ENCODE results near the gene HES5. TPM values are rescaled to one million over a fixed set of nuclear protein-coding genes. Genes with fewer than 3 reads are reported as not detected.

The HES5 gene
- total RNA-seq, 4 donors from 2014 or later: 8.1 to 32.5 (median 9.6) TPM

DNA sequence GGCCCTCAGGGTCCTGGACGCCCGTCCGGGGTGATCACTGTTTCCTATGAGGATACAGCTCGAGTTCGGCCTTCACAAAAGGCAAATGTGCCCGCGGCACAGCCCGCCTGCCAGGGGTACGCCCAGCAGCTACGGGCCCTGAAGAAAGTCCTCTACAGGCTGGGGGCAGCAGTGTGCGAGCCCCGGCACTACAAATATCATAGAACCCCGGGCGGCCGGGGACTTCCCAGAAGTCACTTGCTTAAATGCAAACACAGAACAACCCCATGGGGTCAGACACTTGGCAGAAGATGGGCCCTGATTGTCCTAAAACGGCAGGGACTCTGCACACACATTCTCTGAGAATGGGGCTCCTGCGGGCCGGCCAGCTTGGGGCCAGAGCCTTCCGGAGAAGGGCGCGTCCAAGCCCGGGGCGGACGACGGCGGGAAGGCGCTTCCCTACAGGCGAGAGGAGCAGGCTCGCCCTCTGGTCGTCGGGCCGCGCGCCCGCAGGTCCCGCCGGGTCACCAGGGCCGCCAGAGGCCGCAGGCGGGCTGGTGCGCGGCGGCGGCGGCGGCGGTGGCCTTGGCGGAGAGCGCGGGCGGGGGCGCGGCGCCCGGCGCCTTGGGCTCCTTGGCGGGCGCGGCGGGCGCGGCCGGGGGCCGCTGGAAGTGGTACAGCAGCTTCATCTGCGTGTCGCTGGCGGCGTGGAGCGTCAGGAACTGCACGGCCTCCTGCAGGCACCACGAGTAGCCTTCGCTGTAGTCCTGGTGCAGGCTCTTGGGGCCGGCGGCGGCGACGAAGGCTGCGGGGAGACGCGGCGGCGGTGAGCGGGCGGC is 888 bp downstream of the HES5 start:
- no peak for TF ChIP-seq POLR2A (IDR thresholded peaks at IDR 0.05)
- TF ChIP-seq, protein P1, sequence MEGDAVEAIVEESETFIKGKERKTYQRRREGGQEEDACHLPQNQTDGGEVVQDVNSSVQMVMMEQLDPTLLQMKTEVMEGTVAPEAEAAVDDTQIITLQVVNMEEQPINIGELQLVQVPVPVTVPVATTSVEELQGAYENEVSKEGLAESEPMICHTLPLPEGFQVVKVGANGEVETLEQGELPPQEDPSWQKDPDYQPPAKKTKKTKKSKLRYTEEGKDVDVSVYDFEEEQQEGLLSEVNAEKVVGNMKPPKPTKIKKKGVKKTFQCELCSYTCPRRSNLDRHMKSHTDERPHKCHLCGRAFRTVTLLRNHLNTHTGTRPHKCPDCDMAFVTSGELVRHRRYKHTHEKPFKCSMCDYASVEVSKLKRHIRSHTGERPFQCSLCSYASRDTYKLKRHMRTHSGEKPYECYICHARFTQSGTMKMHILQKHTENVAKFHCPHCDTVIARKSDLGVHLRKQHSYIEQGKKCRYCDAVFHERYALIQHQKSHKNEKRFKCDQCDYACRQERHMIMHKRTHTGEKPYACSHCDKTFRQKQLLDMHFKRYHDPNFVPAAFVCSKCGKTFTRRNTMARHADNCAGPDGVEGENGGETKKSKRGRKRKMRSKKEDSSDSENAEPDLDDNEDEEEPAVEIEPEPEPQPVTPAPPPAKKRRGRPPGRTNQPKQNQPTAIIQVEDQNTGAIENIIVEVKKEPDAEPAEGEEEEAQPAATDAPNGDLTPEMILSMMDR (IDR thresholded peaks at IDR 0.05): no peak
- intact Hi-C loops (cut with DNase I; ENCODE audit: low total_unique reads): no loop called here
- no peak overlapping the region for H3K4me3 ChIP-seq (ENCODE audit: low read depth, poor library complexity, severe bottlenecking)
- no peak for DNase-seq (ENCODE audit: low spot score in 2 of 2)
- 1 to 2% methylated on average over 25 to 27 of the region's 84 CpGs for WGBS, 2 donors

DNA sequence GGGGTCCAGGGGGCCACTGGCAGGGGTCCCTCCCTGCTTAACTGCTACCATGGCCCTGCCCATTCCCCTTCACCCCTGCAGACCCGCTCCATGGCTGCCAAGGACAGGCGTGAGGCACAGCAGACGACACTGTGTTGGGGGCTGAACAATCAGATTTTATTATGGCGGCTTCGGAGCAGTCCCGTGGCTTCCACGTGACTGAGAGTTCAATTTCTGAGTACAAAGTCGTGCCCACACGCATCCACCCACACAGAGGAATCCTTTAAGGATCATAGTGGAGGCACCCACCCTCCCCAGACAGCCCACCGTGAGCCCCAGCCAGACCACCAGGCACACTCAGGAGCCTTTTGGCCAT is 1.5 kb downstream of the HES5 start:
- TF ChIP-seq POLR2A (IDR thresholded peaks at IDR 0.05): no peak
- TF ChIP-seq, protein P1 (IDR thresholded peaks at IDR 0.05): no peak
- 27 to 41% methylated on average over 10 of the region's 10 CpGs for WGBS, 2 donors
- DNase-seq (ENCODE audit: low spot score in 2 of 2): no peak
- no peak overlapping the region for H3K4me3 ChIP-seq (ENCODE audit: low read depth, poor library complexity, severe bottlenecking)
- intact Hi-C loops (cut with DNase I; ENCODE audit: low total_unique reads): no loop called here

DNA sequence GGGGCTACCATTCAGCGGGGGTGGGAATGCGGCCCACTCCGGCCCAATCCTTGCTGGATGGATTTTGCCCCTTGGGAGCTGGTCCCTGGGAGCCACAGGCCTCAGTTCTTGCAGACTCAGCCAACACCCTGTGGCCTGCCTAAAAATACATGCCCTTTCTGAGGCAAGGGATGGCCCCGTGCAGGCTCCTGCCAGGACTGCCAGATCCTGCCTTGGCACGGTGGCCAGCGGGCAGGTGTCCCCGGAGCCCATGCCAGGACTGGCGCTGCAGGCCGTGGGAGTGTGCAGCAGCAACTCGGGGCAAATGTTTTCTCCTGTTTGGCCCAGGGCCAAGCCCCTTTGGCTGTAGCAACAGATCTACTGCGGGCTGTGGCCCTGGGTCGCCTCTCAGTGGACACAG is 2.0 kb downstream of the HES5 start:
- no peak for DNase-seq (ENCODE audit: low spot score in 2 of 2)
- 44 to 47% methylated on average over 3 to 12 of the region's 12 CpGs for WGBS, 2 donors
- TF ChIP-seq, protein P1 (IDR thresholded peaks at IDR 0.05): no peak
- intact Hi-C loops (cut with DNase I; ENCODE audit: low total_unique reads): no loop called here
- no peak overlapping the region for H3K4me3 ChIP-seq (ENCODE audit: low read depth, poor library complexity, severe bottlenecking)

DNA sequence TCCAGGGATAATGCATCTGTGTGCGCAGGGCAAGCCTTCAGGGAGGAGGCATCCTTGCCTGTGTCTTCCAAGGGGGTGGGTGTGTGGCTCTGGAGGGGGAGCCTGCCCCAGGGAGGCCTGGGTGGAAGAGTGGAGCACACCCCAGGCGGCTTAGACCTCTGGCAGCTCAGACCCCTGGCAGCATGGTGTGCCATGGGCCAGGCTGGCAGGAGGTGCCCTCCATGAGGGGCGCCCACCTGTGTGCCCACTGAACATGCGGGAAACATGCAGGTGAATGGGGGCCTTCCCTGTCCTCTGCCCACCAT is 2.6 kb downstream of the HES5 start:
- WGBS, 2 donors: 38% methylated on average over 4 of the region's 4 CpGs; no CpG with 5 or more reads in 1 of the 2 donors
- no peak for TF ChIP-seq POLR2A (IDR thresholded peaks at IDR 0.05)
- TF ChIP-seq, protein P1 (IDR thresholded peaks at IDR 0.05): no peak
- intact Hi-C loops (cut with DNase I; ENCODE audit: low total_unique reads): no loop called here
- no peak for DNase-seq (ENCODE audit: low spot score in 2 of 2)
- H3K4me3 ChIP-seq (ENCODE audit: low read depth, poor library complexity, severe bottlenecking): no peak overlapping the region

DNA sequence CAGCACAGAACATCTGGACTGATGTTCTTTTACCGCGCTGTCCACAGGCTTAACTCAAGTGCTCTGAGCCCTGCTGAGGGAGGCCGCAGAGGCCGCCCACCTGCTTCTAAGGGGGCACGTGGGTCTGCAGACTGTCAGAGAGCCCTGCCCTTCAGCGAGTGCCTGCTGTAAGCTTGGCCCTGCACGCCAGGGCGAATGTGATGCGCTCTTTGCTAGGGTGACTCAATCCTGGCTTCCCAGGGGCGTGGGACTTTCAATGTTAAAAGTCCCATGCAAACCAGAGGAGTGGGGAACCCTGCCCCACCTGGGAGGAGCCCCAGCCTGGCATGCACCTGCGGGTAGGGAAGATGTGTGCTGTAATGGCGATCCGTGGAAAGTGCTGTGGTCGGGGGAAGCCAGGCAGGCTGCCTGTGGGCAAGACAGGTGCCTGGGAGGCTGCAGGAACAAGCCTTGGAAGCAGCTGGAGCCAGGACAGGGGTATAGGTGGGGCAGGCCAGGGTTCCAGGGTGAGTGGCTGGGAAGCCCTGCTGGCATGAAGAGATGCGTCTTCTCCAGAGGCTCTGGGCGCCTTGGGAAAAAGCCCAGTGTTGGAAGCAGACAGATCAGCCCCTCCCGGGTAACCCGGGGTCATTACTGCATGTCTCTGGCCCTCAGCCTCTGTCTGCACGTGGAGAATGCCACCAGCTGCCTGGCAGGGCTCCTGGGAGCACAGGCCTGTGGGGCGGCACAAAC is 3.1 kb downstream of the HES5 start:
- DNase-seq (ENCODE audit: low spot score in 2 of 2): no peak
- WGBS, 2 donors: 24 to 26% methylated on average over 11 to 15 of the region's 20 CpGs
- H3K4me3 ChIP-seq (ENCODE audit: low read depth, poor library complexity, severe bottlenecking): no peak overlapping the region
- TF ChIP-seq POLR2A (IDR thresholded peaks at IDR 0.05): no peak
- TF ChIP-seq, protein P1 (IDR thresholded peaks at IDR 0.05): no peak
- intact Hi-C loops (cut with DNase I; ENCODE audit: low total_unique reads): no loop called here
